GM18519 (cell line): ENCODE results near the gene KRT32.
"Not testable (repeated sequence)": the region's sequence is repeated elsewhere in the genome, so short reads cannot be mapped to it uniquely, and the experiment has no call there.

Source experiments
- ATAC-seq: cut with Tn5 transposase; IDR thresholded peaks from one replicate; pipeline ENCODE4 v1.9.1; 2021; ENCODE audit warnings: mild to moderate bottlenecking, moderate library complexity; ENCODE audit not compliant: unreplicated experiment, low FRiP score

The KRT32 gene

DNA sequence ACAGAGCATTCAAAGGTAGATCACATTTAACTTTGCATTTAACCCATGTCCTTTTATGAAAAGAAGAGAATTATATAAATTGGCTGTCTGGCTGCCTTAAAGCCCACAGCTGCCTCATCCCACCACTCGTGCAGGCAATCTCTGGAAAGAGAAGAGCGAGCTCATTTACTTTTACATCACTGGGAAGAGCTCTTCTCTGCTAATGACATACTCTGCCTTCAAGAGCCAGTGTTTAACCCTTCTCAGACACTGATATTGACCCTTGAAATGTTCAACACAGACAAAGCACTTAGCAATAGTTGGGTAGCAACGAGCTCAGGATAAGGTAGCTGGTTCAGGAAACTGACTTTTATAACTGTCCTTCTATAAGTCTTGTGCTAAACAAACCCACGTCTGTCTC, 33.2 kb downstream of the KRT32 start:
- ATAC-seq, result no peak

DNA sequence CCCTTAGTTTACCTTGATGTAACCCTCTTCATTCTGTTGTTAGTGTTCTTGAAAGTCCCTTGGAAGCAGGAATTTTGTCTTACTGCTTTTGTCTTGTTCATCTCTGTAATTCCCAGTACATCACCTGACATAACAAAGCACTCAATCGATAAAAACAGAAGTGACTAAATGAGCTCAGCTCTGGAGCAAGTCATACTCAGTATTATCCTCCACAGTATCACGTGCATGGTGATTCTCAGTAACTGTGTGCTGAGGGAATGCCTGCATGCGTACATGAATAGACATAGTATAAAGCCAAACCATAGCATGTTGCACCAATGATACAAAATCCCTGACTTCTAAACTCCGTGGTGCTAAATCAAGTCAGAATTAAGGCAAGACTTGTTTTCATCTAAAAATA, 33.6 kb downstream of the KRT32 start:
- no peak for ATAC-seq

DNA sequence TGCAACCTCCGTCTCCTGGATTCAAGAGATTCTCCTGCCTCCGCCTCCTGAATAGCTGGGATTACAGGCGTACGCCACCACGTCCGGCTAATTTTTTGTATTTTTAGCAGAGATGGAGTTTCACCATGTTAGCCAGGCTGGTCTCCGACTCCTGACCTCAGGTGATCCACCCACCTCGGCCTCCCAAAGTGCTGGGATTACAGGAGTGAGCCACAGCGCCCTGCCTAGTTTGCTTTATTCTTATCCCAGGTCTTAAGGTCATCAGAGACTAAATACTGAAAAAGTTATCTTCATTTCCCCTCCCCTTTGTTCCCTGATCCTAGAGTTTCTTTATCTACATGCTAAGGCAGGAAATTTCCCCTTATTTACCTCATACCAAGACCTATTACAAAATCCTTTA, 36.8 kb downstream of the KRT32 start:
- ATAC-seq, result not testable (repeated sequence)

DNA sequence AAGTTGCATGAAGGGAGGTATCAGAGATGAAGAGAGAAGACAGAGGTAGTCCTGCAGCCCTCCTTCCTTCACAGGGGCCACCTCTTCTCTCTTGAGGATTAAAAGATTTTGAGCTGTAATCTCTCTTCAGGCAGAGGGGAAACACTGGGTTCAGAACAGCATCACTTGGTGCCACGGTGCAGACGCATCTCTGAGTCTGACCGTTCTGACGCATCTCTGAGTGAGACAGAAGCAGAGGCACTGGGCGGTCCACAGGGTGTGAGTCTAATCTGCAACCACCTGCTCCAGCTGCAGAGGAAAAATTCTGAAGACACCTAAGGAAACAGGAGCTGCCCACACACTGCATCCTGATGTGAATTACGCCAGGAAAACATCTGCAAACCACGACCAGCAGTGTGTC, 37.5 kb downstream of the KRT32 start:
- ATAC-seq, result no peak

DNA sequence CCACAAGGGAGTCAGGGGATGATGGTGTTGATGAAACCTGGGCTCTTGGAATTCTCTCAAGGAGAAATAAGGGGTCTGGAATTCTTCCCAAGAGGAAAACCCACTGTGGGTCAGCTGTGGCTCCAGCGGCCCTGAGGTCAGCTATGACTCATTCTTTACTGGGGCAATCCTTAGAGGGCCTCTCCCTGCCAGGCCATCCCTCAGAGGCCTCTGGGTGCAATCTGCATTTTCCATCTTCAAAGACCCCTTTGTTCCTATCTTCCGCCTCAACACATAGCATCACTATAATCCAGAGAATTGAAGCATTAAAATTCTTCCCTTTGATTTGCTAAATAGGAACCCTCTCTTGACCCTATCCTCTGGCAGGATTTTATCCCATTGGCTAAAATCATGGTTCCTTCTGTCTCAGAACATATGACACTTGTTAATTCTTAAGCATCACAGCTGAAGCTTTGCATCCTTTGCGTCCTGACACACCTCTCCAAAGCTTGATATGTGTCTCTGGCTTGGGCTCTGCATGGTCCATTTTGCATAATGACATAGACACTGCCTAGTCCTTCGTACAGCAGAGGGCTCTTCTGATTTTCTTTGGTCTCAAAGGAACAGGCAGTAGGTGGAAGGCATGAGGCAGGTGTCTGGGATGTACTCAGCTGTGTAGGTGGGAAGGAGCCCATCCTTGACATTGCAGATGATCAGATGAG, 38.4 kb downstream of the KRT32 start:
- no peak for ATAC-seq

DNA sequence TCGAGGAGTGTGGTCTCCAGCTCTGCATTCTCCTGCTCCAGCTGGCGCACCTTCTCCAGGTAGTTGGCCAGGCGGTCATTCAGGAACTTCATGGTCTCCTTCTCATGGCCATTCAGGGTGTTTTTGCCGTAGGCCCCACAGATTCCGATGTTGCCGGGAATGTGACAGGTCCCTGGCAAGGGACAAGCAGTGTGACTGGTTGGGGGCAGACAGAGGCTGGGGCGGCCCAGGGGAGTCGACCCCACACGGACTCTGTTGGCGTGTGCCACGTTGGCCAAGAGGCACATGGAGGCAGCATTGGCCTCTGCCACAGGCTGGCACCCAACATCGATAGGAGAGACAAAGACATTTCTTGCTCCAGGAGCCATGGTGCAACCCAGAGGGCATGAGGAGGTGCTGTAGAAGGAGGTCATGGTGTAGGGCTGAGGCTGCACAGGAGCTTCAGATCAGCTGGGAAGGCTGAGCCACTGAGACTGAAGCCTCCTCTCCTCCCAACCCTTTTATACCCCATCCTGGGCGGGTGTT, 43.0 kb downstream of the KRT32 start, which contains the start of gene KRT37:
TSS of gene KRT37 (minus strand) at position 475 of the 525 bp plus-strand sequence. CDS start at position 413, 62 bp downstream.
- ATAC-seq, result no peak

DNA sequence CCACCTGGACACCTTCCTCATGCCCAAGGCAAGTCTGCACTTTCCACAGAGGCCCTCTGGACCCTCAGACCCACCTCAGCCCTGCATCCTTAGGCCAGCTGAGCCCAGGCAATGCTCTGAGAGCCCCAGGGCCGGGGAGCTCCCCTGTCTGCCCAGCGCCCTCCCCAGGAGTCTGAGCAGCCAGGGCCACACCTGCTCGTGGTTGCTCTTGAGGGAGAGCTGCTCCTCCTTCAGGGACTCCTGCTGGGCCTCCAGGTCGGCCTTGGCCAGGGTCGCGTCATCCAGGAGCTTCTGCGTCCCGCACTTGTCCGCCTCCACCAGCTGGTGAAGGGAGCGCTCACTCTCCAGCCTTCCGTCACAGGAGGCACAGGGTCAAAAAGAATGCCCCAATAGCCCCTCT, 44.6 kb downstream of the KRT32 start:
- ATAC-seq, result not testable (repeated sequence)

DNA sequence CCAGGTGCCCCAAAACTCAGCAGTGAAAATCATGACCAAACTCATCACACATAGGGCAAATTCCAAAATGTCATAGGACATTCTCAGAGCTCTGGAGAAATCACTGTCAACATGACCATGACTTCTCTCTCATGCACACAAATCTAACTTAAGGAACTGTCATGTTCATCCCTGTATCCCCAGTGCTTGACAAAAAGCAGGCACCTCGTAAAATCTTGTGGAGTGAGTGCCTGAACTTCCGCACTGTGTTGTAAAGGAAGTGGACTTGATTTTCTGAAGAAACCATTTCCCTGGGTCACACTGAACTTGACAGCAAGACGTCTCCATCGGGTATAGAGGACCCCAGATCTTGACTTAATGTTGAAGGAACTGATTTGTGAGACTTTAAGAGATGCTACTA, 45.6 kb downstream of the KRT32 start:
- ATAC-seq, result no peak

DNA sequence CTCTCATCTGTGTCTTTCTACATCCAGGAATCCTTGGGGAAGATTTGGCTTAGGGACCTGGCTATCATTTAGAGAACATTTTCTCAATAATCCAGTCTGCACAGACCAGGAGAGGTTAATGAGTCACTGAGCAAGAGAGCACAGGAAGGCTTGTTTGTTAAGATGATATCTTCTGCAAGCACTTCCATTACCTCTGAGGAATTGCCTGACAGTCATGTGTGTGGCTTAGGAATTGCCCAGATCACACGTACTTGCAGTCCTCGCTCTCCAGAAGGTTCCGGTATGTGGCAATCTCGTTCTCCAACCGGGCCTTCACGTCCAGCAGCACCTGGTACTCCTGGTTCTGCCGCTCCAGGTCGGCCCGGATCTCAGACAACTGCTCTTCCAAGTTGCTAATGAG, 46.1 kb downstream of the KRT32 start:
- no peak for ATAC-seq

DNA sequence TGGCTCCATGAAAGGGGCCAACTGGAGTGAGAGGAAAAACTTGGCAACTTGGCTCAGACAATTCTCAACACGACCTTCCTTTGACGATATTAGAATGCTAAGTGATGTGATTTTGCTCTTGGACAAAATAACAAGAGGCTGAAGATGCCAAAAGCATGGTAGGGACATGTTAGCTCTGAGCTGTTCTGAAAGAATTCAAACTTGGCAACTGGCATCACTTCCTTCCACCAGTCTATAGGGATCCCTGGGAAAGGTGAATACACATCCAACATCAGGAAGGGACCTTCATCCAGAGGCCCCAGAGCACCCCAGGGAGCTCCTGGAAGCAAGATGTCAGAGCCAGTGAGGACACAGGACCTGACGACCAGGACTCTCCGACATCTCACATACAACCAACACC, 47.1 kb downstream of the KRT32 start:
- ATAC-seq, result no peak

DNA sequence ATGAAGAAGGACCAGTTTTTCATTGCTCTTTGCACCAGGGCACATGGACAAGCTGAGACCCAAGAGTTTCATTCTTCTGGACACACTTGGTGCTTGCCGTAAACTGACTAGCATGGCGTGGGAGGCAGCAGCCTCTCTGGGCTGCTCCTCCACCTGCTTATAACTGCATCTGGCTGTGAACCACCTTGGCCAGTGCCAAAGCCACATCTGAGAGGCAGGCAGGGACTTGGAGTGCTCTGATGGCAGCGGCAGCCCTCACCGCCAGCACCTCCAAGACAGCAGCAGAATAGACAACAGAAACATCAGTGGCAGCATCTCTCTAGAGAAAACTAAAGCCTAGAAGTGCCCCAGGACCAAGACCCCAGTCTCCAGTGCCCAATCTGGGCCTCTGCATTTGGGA, 47.5 kb downstream of the KRT32 start:
- ATAC-seq, result no peak

DNA sequence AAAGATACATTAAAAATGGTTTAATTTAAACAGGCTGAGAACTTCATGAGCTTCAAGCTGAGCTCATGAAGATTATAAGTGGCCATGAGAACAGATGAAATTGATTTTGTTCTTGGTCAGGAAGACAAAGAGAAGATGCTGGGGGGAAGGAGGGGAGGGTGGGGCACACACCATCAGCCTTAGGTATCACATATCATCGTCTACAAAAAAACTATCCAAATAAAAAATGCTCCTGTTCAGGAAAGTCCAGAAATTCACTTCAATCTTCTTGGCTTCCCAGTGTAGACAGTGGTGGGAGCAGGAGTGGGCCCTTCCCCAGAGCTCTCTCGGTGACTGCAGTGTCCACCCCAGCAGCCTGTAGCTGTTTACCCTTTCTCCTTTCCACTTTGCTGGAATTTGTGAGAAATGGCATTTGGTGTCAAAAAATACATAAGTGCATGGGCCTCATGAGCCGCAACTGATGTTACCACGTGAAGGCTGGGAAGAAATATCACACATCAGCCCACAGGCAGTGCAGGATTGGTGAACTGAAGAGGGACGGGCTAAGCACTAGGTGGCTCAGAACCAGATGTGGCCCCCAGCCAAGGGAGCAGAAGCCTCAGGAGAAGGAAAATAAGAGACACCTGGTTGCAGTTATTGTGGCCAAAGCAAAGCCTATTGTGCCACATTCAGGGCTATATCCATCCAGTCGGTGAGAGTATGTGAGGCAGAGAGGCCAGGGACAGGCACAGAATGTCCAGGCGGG, 48.9 kb downstream of the KRT32 start:
- no peak for ATAC-seq

DNA sequence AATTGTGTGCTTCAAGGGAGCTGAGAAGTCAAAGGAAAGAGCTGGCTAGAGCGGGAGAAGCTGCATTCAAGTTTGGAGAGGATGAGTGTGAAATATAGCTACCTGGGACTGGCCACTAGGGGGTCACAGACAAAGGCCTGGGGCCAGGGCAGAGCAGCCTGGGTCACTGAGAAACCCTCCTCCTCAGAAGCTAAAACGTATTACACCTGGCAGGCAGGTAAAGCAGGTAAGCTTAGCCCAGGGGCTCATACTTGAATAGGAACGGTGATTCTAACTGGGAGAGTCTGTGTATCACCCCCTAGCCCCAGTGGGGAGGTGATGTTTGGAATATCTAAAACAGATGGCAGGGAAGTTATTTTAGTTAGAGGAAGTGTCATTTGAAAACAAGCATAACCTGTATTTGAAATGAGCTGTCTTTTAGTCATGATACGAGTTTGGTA, 49.6 kb downstream of the KRT32 start:
- ATAC-seq, result no peak

DNA sequence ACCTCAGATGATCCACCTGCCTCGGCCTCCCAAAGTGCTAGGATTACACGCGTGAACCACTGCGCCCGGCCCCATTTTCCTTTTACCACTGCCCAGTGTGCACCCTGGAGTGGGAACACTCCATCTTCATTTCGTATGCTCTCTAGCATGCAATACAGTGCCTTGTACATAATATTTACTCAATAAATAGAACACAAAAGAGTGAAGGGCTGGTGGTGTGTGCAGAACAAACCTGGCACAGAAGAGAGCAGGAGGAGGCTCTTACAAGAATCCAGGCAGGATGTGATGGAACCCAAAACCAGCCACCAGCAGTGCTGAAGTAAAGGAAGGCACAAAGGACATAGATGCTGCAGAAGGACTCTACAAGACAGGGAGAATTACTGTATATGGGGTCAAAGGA, 50.1 kb downstream of the KRT32 start:
- ATAC-seq, result no peak

DNA sequence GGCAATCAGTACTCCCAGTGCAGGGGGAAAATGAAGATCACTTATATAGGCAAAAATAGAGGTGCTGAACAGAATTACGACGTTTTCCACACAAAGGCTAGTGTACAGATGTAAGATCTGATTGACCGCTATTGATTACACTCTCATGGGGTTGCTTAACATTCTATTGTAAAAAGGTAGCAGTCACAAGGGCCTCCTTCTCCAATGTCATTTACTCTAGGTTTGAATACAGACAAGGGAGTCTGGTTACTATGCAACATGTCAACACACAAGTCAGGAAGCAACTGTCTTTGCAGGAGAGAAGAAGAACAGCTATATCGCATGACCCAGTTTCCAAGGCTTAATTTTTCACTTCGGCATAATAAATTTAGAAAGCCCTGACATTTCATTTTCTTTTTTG, 50.7 kb downstream of the KRT32 start:
- no peak for ATAC-seq

DNA sequence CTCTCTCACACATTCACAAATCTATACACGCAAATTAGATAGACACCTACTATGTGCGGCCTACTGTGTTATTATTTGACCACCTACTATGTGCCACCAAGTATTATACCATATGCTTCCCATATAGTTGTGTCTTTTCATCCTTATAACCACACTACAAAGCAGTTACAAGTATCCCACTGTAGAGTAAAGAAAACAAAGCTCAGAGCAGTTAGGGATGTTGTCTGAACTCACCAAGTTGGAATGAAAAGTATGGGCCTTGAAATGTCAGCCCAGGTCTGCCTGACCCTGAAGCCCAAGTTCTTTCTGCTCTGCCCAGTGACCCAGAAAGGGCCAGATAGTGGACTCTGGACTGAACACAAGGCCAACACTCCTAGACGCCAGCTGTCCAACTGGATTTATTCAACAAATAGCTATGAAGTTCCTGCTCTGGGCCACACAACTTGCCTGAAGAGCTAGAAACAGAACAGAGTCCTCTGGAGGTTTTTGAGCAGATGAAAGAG, 51.3 kb downstream of the KRT32 start:
- no peak for ATAC-seq

DNA sequence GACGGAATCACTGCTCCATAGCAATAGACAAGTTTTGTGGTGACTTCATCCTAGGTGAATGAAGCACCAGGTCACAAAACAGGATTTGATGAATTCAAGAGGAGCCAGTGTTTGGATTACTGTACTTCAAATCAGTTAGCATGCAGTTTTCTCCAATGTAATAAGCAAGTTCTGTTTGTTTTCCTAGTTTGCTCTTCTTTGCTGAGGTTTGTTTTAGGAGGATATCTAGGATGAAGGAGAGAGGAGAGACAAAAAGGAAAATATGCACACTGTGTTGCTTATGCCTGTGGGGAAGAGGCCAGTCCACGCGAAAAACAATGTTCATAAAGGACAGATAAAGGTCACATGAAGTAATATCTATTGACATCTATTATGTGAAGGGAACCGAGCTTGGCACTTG, 51.8 kb downstream of the KRT32 start:
- ATAC-seq, result no peak

DNA sequence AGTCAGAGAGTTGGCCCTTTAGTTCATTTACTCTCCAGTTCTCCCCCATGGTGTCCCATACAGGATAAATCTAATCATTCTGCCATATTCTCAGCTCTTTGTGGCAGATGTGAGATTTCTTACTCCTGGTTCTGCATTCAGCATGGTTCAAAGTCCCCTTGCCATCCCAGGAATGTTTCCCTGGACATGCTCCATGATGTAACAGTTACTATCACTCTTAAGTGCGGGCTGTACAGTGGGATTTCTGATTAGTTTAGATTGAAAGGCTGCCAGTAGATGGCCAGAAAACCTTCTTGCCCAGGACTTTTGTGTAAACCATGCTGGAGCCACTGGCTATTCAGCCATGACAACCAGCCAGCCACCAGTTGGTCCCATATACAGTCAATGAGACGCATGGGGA, 53.2 kb downstream of the KRT32 start:
- ATAC-seq, result no peak

DNA sequence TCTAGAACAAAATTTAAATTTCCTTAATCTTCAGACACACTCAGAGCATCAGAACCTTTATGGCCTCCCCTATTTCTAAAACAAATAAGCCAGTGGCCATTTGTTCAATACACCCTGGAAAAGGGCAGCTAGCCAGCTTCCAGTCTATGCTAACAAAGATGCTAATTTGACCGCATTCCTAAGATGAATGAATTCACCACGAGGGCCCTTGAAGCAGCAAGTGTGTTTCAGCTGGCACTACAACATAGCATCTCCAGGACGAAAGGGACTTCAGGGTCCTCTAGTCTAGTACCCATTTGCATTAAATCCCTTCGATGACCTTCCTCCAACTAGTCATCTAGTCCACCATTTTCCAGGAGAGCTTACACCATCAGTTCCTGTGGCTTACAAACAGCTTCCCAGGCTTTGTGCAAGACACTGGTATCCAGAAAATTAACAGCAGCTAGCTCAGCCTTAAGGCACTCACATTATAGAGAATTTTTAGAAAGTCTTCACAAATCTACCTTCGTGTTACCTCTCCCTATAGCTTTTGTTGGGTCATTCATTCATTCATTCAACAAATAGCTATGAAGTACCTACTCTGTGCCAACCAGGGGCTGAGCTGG, 53.7 kb downstream of the KRT32 start:
- ATAC-seq, result no peak

DNA sequence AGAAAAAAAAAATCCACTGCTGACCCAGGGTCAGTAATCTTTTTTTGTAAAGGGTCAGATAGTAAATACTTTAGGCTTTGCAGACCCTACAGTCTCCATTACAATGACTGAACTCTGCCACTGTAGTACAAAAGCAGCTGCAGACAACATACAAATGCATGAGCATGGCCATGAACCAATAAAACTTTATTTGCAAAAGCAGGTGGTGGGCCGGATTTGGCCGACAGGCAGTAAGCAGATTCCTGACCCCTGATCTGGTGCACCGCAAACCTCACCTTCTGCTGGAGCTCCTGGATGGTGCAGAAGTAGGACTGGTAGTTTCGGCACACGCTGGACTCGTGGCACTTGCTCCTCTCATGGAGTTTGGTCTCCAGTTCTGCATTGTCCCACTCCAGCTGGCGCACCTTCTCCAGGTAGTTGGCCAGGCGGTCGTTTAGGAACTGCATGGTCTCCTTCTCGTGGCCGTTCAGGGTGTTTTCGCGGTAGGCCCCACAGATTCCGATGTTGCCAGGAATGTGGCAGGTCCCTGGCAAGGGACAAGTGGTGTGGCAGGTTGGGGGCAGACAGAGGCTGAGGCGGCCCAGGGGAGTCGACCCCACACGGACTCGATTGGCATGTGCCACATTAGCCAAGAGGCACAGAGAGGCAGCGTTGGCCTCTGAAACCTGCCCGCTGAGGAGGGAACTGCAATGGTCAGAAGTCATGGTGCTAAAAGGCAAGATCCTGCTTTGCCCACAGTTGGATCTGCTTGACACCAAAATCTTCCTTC, 55.9 kb downstream of the KRT32 start:
- no peak for ATAC-seq
